HepG2 (cell line): ENCODE measurements around the gene MKS1. TPM values are rescaled to one million over a fixed set of nuclear protein-coding genes. Genes with fewer than 3 reads are reported as not detected.

Source experiments
- HDAC6 ChIP-seq: fragments of 200-600 bp; sonication (generic); IDR thresholded peaks from 2 replicates; pipeline ENCODE4 v1.7.0; 2017; ENCODE audit warnings: mild to moderate bottlenecking, antibody characterized with exemption, low read length, low read depth
- KAT8 ChIP-seq: IDR thresholded peaks from 2 replicates; pipeline ENCODE4 v1.6.1; 2016; ENCODE audit warnings: missing genetic modification reagents, missing compliant biosample characterization
- MBD4 ChIP-seq: IDR thresholded peaks from 2 replicates; pipeline ENCODE4 v1.6.1; 2012; ENCODE audit warnings: low read length, inconsistent platforms, borderline replicate concordance
- MEIS2 ChIP-seq: sonication (generic); formaldehyde crosslinking; IDR thresholded peaks from 2 replicates; pipeline ENCODE4 v1.9.0; 2021; ENCODE audit warnings: mild to moderate bottlenecking, missing genetic modification reagents
- MTA3 ChIP-seq: sonication (generic); formaldehyde crosslinking; IDR thresholded peaks from 2 replicates; pipeline ENCODE4 v1.4.0; 2020; ENCODE audit warnings: missing genetic modification reagents
- NFE2L2 ChIP-seq: fragments of 150-350 bp; IDR thresholded peaks from 2 replicates; pipeline ENCODE4 v1.6.1; 2014; ENCODE audit warnings: low read length
- NFYB ChIP-seq: sonication (generic); formaldehyde crosslinking; IDR thresholded peaks from 2 replicates; pipeline ENCODE4 v1.4.0; 2020; ENCODE audit warnings: missing genetic modification reagents
- RXRB ChIP-seq: IDR thresholded peaks from 2 replicates; pipeline ENCODE4 v1.6.1; 2016; ENCODE audit warnings: borderline replicate concordance, missing genetic modification reagents, missing compliant biosample characterization
- SNAI1 ChIP-seq: sonication (generic); formaldehyde crosslinking; IDR thresholded peaks from 2 replicates; pipeline ENCODE4 v1.5.0; 2020; ENCODE audit warnings: mild to moderate bottlenecking, missing genetic modification reagents, borderline replicate concordance
- SNAPC2 ChIP-seq: sonication (generic); formaldehyde crosslinking; IDR thresholded peaks from 2 replicates; pipeline ENCODE4 v1.8.1; 2022; ENCODE audit warnings: mild to moderate bottlenecking, missing genetic modification reagents
- SUZ12 ChIP-seq: fragments of 150-350 bp; IDR thresholded peaks from 2 replicates; pipeline ENCODE4 v1.6.1; 2014; ENCODE audit warnings: low read depth, low read length
- TBL1XR1 ChIP-seq: fragments of 150-350 bp; IDR thresholded peaks from 2 replicates; pipeline ENCODE4 v1.6.1; 2014; ENCODE audit warnings: borderline replicate concordance, low read length; ENCODE audit not compliant: partially characterized antibody
- TGIF2 ChIP-seq: IDR thresholded peaks from 2 replicates; pipeline ENCODE4 v1.6.1; 2016; ENCODE audit warnings: control low read depth, missing compliant biosample characterization
- ZBTB21 ChIP-seq: sonication (generic); formaldehyde crosslinking; IDR thresholded peaks from 2 replicates; pipeline ENCODE4 v1.4.0; 2020; ENCODE audit warnings: missing genetic modification reagents
- ZC3H4 ChIP-seq: sonication (generic); formaldehyde crosslinking; IDR thresholded peaks from 2 replicates; pipeline ENCODE4 v1.4.0; 2020; ENCODE audit warnings: missing genetic modification reagents, borderline replicate concordance
- ZNF569 ChIP-seq: sonication (generic); formaldehyde crosslinking; IDR thresholded peaks from 2 replicates; pipeline ENCODE4 v1.5.0; 2020; ENCODE audit warnings: mild to moderate bottlenecking, missing genetic modification reagents, moderate library complexity, borderline replicate concordance
- polyA plus RNA-seq, 8 experiments: library from polyadenylated mRNA; depleted of rRNA in 3 of 8; stranded (reverse) in 7 of 8; unstranded in 1 of 8; fragments of >200 nt; fragmentation: Illumina TruSeq in 4 of 8; extraction: Trizol in 4 of 8; gene quantifications; 2 replicates each; pipeline versions ENCODE4 v1.2.1 to v1.2.3, GENCODE V29; 2011 to 2016; ENCODE audit warnings: low read depth in 4 of 8, missing spikeins in 1 of 8, mixed read lengths in 1 of 8; ENCODE audit not compliant: insufficient read depth in 1 of 8
- total RNA-seq, 5 experiments: library from RNA; depleted of rRNA; stranded (reverse); fragments of >200 nt; fragmentation: Illumina TruSeq; extraction: Trizol; gene quantifications; 2 replicates each; pipeline ENCODE4 v1.2.3, GENCODE V29; 2016; ENCODE audit warnings: low read depth in 1 of 5
- TF ChIP-seq, protein P1 (sequence below): sonication (generic); formaldehyde crosslinking; IDR thresholded peaks from 2 replicates; pipeline ENCODE4 v1.4.0; 2020; ENCODE audit warnings: missing genetic modification reagents, mild to moderate bottlenecking, borderline replicate concordance
- TF ChIP-seq, protein P2 (sequence below): IDR thresholded peaks from 2 replicates; pipeline ENCODE4 v1.6.1; 2018; ENCODE audit warnings: missing genetic modification reagents, mild to moderate bottlenecking, missing compliant biosample characterization
- TF ChIP-seq, protein P3 (sequence below): sonication (generic); formaldehyde crosslinking; conservative IDR thresholded peaks from 2 replicates; pipeline ENCODE4 v1.4.0; 2020; ENCODE audit warnings: mild to moderate bottlenecking, missing genetic modification reagents, moderate library complexity
- TF ChIP-seq, protein P4 (sequence below): sonication (generic); formaldehyde crosslinking; IDR thresholded peaks from 2 replicates; pipeline ENCODE4 v1.9.0; 2021; ENCODE audit warnings: missing genetic modification reagents, borderline replicate concordance
- TF ChIP-seq, protein P5 (sequence below): IDR thresholded peaks from 2 replicates; pipeline ENCODE4 v1.6.1; 2016

MKS1 gene
- total and polyA plus RNA-seq, 2 of the 13 experiments (the other 11 are each of a cell fraction or from before 2014, with no cell fraction given) = 16.1 to 26.3 TPM

DNA sequence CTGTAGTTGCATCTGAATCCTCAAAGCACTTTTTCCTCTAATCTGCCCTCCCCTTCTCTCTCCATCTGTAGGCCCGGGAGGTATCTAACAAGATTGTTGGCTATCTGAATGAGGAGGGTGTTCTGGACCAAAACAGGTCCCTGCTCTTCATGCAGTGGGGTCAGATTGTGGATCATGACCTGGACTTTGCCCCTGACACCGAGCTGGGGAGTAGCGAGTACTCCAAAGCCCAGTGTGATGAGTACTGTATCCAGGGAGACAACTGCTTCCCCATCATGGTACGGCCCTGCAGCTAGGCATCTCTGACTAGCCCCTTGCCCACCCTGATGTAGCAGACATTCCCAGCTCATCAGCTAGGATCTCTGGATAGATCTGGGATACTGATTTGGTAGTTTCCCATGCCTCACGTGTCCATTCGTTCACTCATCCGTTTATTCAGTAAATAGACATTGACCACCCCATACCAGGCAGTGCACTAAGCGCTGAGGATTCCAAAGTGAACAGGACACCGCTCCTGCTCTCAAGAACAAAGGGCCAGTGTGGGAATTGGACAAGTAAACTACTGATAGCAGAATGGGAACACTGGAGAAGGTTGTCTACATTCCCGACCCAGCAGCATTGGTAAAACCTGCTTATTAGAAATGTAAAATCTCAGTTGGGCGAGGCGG lies 31.4 kb upstream of the MKS1 start (continued):
- TF ChIP-seq, protein P1, sequence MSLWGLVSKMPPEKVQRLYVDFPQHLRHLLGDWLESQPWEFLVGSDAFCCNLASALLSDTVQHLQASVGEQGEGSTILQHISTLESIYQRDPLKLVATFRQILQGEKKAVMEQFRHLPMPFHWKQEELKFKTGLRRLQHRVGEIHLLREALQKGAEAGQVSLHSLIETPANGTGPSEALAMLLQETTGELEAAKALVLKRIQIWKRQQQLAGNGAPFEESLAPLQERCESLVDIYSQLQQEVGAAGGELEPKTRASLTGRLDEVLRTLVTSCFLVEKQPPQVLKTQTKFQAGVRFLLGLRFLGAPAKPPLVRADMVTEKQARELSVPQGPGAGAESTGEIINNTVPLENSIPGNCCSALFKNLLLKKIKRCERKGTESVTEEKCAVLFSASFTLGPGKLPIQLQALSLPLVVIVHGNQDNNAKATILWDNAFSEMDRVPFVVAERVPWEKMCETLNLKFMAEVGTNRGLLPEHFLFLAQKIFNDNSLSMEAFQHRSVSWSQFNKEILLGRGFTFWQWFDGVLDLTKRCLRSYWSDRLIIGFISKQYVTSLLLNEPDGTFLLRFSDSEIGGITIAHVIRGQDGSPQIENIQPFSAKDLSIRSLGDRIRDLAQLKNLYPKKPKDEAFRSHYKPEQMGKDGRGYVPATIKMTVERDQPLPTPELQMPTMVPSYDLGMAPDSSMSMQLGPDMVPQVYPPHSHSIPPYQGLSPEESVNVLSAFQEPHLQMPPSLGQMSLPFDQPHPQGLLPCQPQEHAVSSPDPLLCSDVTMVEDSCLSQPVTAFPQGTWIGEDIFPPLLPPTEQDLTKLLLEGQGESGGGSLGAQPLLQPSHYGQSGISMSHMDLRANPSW (CRISPR knock-in tag) = no peak
- TF ChIP-seq, protein P2, sequence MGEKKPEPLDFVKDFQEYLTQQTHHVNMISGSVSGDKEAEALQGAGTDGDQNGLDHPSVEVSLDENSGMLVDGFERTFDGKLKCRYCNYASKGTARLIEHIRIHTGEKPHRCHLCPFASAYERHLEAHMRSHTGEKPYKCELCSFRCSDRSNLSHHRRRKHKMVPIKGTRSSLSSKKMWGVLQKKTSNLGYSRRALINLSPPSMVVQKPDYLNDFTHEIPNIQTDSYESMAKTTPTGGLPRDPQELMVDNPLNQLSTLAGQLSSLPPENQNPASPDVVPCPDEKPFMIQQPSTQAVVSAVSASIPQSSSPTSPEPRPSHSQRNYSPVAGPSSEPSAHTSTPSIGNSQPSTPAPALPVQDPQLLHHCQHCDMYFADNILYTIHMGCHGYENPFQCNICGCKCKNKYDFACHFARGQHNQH (CRISPR knock-in tag) = 0 out of 2 replicates have a peak, but pooled peaks have one; percentile 17
- no peak for TF ChIP-seq NFYB (CRISPR knock-in tag)
- no peak for TF ChIP-seq MBD4
- no peak for TF ChIP-seq ZBTB21 (CRISPR knock-in tag)
- no peak for TF ChIP-seq MTA3 (CRISPR knock-in tag)
- no peak for TF ChIP-seq ZC3H4 (CRISPR knock-in tag)
- no peak for TF ChIP-seq SUZ12
- no peak for TF ChIP-seq RXRB (CRISPR knock-in tag)
- no peak for TF ChIP-seq HDAC6
- TF ChIP-seq KAT8 (CRISPR knock-in tag) = no peak
- no peak for TF ChIP-seq SNAPC2 (CRISPR knock-in tag)
- TF ChIP-seq NFE2L2 = no peak
- TF ChIP-seq TBL1XR1 = no peak
- no peak for TF ChIP-seq ZNF569 (CRISPR knock-in tag)
- TF ChIP-seq MEIS2 (CRISPR knock-in tag) = no peak
- TF ChIP-seq, protein P3, sequence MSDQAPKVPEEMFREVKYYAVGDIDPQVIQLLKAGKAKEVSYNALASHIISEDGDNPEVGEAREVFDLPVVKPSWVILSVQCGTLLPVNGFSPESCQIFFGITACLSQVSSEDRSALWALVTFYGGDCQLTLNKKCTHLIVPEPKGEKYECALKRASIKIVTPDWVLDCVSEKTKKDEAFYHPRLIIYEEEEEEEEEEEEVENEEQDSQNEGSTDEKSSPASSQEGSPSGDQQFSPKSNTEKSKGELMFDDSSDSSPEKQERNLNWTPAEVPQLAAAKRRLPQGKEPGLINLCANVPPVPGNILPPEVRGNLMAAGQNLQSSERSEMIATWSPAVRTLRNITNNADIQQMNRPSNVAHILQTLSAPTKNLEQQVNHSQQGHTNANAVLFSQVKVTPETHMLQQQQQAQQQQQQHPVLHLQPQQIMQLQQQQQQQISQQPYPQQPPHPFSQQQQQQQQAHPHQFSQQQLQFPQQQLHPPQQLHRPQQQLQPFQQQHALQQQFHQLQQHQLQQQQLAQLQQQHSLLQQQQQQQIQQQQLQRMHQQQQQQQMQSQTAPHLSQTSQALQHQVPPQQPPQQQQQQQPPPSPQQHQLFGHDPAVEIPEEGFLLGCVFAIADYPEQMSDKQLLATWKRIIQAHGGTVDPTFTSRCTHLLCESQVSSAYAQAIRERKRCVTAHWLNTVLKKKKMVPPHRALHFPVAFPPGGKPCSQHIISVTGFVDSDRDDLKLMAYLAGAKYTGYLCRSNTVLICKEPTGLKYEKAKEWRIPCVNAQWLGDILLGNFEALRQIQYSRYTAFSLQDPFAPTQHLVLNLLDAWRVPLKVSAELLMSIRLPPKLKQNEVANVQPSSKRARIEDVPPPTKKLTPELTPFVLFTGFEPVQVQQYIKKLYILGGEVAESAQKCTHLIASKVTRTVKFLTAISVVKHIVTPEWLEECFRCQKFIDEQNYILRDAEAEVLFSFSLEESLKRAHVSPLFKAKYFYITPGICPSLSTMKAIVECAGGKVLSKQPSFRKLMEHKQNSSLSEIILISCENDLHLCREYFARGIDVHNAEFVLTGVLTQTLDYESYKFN (CRISPR knock-in tag) = peak; percentile 30; the same call in 1 of the 2 replicates
- no peak for TF ChIP-seq TGIF2
- TF ChIP-seq, protein P4, sequence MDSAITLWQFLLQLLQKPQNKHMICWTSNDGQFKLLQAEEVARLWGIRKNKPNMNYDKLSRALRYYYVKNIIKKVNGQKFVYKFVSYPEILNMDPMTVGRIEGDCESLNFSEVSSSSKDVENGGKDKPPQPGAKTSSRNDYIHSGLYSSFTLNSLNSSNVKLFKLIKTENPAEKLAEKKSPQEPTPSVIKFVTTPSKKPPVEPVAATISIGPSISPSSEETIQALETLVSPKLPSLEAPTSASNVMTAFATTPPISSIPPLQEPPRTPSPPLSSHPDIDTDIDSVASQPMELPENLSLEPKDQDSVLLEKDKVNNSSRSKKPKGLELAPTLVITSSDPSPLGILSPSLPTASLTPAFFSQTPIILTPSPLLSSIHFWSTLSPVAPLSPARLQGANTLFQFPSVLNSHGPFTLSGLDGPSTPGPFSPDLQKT (CRISPR knock-in tag) = no peak
- TF ChIP-seq, protein P5, sequence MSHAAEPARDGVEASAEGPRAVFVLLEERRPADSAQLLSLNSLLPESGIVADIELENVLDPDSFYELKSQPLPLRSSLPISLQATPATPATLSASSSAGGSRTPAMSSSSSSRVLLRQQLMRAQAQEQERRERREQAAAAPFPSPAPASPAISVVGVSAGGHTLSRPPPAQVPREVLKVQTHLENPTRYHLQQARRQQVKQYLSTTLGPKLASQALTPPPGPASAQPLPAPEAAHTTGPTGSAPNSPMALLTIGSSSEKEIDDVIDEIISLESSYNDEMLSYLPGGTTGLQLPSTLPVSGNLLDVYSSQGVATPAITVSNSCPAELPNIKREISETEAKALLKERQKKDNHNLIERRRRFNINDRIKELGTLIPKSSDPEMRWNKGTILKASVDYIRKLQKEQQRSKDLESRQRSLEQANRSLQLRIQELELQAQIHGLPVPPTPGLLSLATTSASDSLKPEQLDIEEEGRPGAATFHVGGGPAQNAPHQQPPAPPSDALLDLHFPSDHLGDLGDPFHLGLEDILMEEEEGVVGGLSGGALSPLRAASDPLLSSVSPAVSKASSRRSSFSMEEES (CRISPR knock-in tag) = 0 out of 2 replicates have a peak, but pooled peaks have one; percentile 24
- no peak for TF ChIP-seq SNAI1
